Aorta (tissue), 5 donors: ENCODE data around the gene TMPRSS11A. TPM values are rescaled to one million over a fixed set of nuclear protein-coding genes. Genes with fewer than 3 reads are reported as not detected.

Source experiments
- ATAC-seq: fragments of 200-7000 bp; cut with Tn5 transposase; one replicate; pipeline ENCODE4 v1.9.1; 2022; ENCODE audit warnings: moderate library complexity; ENCODE audit not compliant: low FRiP score
- DNase-seq, 2 donors: peaks; one replicate each; pipeline ENCODE4 v3.0.0-alpha.2; 2020
- H3K27ac ChIP-seq, 2 donors: one replicate each; pipeline ENCODE4 v1.5.1; 2013; ENCODE audit warnings: low read length in 2 of 2, mild to moderate bottlenecking in 2 of 2, moderate library complexity in 2 of 2, control low read depth in 1 of 2, inconsistent platforms in 1 of 2, low read depth in 1 of 2
- H3K27me3 ChIP-seq, 2 donors: one replicate each; pipeline ENCODE4 v1.6.1; 2013; ENCODE audit warnings: control low read depth in 1 of 2, low read length in 1 of 2, mild to moderate bottlenecking in 1 of 2, moderate library complexity in 1 of 2; ENCODE audit not compliant: insufficient read depth in 2 of 2, control insufficient read depth in 1 of 2
- H3K36me3 ChIP-seq, 2 donors: one replicate each; pipeline ENCODE4 v1.6.1; 2013; ENCODE audit warnings: control low read depth in 1 of 2, low read length in 1 of 2, mild to moderate bottlenecking in 1 of 2; ENCODE audit not compliant: insufficient read depth in 2 of 2, control insufficient read depth in 1 of 2
- H3K4me1 ChIP-seq, 2 donors: one replicate each; pipeline ENCODE4 v1.6.1; 2013; ENCODE audit warnings: low read length in 2 of 2, control low read depth in 1 of 2, mild to moderate bottlenecking in 1 of 2, moderate library complexity in 1 of 2; ENCODE audit not compliant: insufficient read depth in 2 of 2, control insufficient read depth in 1 of 2
- H3K4me3 ChIP-seq, 2 donors: one replicate each; pipeline ENCODE4 v1.5.1; 2013; ENCODE audit warnings: low read length in 2 of 2, control low read depth in 1 of 2, mild to moderate bottlenecking in 1 of 2
- H3K9me3 ChIP-seq: one replicate; pipeline ENCODE4 v1.6.1; 2013; ENCODE audit warnings: mild to moderate bottlenecking, low read length; ENCODE audit not compliant: control insufficient read depth
- WGBS, 2 donors: extraction: QIAGEN DNeasy Blood & Tissue Kit; methylation state at CpG; one replicate each; pipeline ENCODE4 v1.1.7; 2013; 5-methylcytosine and 5-hydroxymethylcytosine counted together
- intact Hi-C, 2 donors: fragments of 100-400 bp; cut with DNase I; formaldehyde crosslinking; loops; one replicate each; pipeline versions ENCODE4 v1.14.2 to v1.15.0; 2022
- polyA plus RNA-seq, 2 donors: library from polyadenylated mRNA; stranded (reverse); fragments of 200-250 nt; gene quantifications; one replicate each; pipeline ENCODE4 v1.2.3, GENCODE V29; 2013
- total RNA-seq, 2 donors: library from RNA; stranded (reverse); fragmentation: NEBNext Ultra II Directional; extraction: Animal tissue kit (Norgen Biotek cat#: 25700); gene quantifications; one replicate each; pipeline ENCODE4 v1.2.1, GENCODE V29; 2021
- donor health status: healthy with polysubstance abuse.
- donor health status: Bipolar disorder and iron deficiency.
- donor health status: DM: no; HTN: no; CAD: no.
- donor health status: DM: no; HTN: no; CAD: no.
- donor health status: DM: yes; HTN: yes; CAD: no.

The TMPRSS11A gene
- total and polyA plus RNA-seq, 4 donors, result 0.08 TPM; not detected in 3

DNA sequence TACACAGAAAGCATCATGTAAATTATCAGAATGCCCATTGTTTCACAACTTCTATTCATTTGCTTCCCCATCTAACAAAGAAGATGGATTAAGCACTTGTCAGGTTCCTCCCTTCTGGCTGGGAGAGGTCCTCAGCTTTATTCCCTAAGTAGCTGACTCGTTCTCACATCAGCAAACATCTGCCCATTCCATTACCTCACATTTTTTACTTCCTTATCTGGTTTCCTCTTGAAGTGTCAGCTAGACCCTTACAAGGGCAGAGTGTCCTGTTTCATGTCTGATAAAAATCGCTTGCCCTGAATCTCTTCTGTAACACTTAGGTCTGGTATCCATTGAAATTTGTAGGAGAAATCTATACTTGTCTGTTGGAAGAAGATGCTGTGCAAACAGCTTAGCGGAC, 34.7 kb downstream of the TMPRSS11A start:
- Histone ChIP-seq H3K4me3 (no peak overlapping the region), H3K27ac (no peak overlapping the region), H3K4me1 (no peaks in the 10 kb centered on the region), H3K9me3 (peaks cover 2% of the 10 kb centered on the region), H3K27me3 (no peaks in the 10 kb centered on the region), H3K36me3 (no peaks in the 10 kb centered on the region)
- 30 to 42% methylated on average over 3 of the region's 3 CpGs for WGBS, 2 donors
- intact Hi-C loops, result no loop called here
- DNase-seq (no peak), ATAC-seq (no peak)

GRCh38 chr4:67927251-67927650, 36.0 kb downstream of the TMPRSS11A start:
- H3K27me3 ChIP-seq, result no peaks in the 10 kb centered on the region
- no peak overlapping the region for H3K4me3 ChIP-seq
- H3K4me1 ChIP-seq, result peaks cover 0 to 2% of the 10 kb centered on the region in 2 donors
- H3K9me3 ChIP-seq, result peaks cover 2% of the 10 kb centered on the region
- H3K27ac ChIP-seq, result no peak overlapping the region
- intact Hi-C loops, result no loop called here
- H3K36me3 ChIP-seq, result no peaks in the 10 kb centered on the region
- ATAC-seq (no peak), DNase-seq (peak in 1 of 2 donors; percentile 31)
- WGBS, 2 donors, result 86 to 87% methylated on average over 3 of the region's 3 CpGs

DNA sequence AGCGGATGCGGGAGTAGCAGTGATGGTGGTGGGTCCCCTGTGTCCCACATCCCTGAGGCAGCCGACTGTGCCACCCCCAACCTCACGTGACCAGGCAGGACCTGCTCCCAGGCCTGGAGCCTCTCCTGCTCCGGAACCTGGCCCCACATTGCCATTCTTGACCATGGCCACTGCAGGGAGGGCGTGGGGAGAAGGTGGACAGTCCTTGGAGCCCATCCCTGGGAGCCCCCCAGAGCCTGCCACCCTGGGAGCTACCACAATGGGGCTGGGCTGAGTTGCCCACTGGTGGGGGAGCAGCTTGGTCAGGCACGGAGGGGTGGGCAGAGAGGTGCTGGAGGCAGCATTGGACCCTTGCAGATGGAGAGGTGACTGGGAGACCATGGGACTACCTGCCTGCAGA, 36.8 kb downstream of the TMPRSS11A start:
- Histone ChIP-seq H3K4me3 (no peak overlapping the region), H3K36me3 (no peaks in the 10 kb centered on the region), H3K4me1 (peaks cover 0 to 2% of the 10 kb centered on the region in 2 donors), H3K9me3 (peaks cover 2% of the 10 kb centered on the region), H3K27ac (no peak overlapping the region), H3K27me3 (no peaks in the 10 kb centered on the region)
- intact Hi-C loops, result no loop called here
- WGBS, 2 donors, result 92 to 94% methylated on average over 7 of the region's 7 CpGs
- DNase-seq (no peak), ATAC-seq (peak; percentile 36)

DNA sequence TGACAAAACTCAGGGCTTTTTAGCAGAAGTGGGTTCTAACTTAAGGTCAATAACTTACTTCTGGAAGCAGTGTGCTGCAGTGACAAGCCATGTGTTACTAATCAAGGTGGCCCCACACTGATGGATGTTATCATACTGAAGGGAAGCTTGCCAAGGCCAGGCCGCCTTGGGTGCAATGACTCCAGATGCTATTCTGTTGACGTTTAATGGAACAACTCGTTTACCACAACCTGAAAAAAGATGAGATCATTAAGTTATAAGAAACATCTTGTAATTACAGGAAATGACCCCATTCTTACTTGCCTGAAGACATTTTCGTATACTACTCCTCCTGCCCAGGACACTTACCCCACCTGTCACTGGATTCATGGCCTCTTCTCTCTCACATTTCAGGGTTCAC, 40.6 kb downstream of the TMPRSS11A start:
- H3K4me1 ChIP-seq, result peaks cover 0 to 2% of the 10 kb centered on the region in 2 donors
- DNase-seq (no peak), ATAC-seq (no peak)
- no peak overlapping the region for H3K27ac ChIP-seq
- H3K36me3 ChIP-seq, result no peaks in the 10 kb centered on the region
- H3K27me3 ChIP-seq, result no peaks in the 10 kb centered on the region
- 54 to 57% methylated on average over 4 of the region's 4 CpGs for WGBS, 2 donors
- intact Hi-C loops, result no loop called here
- peaks cover 2% of the 10 kb centered on the region for H3K9me3 ChIP-seq
- no peak overlapping the region for H3K4me3 ChIP-seq

DNA sequence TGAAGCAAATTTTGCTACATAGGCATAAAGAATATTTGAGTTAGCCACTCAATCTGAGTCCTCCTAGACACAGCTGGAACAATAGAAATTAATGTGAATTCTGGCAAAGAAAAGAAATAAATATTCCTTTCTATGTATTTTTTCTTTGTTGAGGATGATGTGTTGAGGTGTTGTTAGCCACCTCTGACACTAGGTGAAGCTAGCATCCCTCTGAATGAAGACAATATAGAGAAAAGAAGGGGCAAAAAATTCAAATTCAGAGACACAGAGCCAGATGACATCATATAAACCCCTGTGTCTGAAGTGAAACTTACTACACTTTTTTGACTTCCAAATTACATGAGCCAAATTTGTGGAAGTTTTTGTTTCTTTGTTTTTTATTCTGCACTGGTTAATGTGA, 44.9 kb downstream of the TMPRSS11A start:
- H3K9me3 ChIP-seq, result no peaks in the 10 kb centered on the region
- ATAC-seq (no peak), DNase-seq (no peak)
- intact Hi-C loops, result no loop called here
- no peak overlapping the region for H3K4me3 ChIP-seq
- no peaks in the 10 kb centered on the region for H3K36me3 ChIP-seq
- H3K27me3 ChIP-seq, result no peaks in the 10 kb centered on the region
- H3K4me1 ChIP-seq, result peaks cover 0 to 2% of the 10 kb centered on the region in 2 donors
- no peak overlapping the region for H3K27ac ChIP-seq

- H3K4me3 ChIP-seq, result no peak overlapping the region
- H3K27me3 ChIP-seq, result no peaks in the 10 kb centered on the region
- ATAC-seq (no peak), DNase-seq (no peak)
- 70% methylated on average over 5 of the region's 5 CpGs for WGBS, 2 donors
- no peaks in the 10 kb centered on the region for H3K4me1 ChIP-seq
- intact Hi-C loops, result no loop called here
- no peaks in the 10 kb centered on the region for H3K9me3 ChIP-seq
- H3K36me3 ChIP-seq, result no peaks in the 10 kb centered on the region
- H3K27ac ChIP-seq, result no peak overlapping the region
These were observed 47.8 kb downstream of the TMPRSS11A start for GRCh38 chr4:67915400-67915966.

- Histone ChIP-seq H3K4me3 (no peak overlapping the region), H3K27me3 (no peaks in the 10 kb centered on the region), H3K9me3 (no peaks in the 10 kb centered on the region), H3K27ac (no peak overlapping the region), H3K36me3 (no peaks in the 10 kb centered on the region), H3K4me1 (no peaks in the 10 kb centered on the region)
- no peak for ATAC-seq
- no peak for DNase-seq
- intact Hi-C loops, result no loop called here
- WGBS, 2 donors, result 73 to 74% methylated on average over 2 of the region's 2 CpGs
These were observed 51.2 kb downstream of the TMPRSS11A start for GRCh38 chr4:67912080-67912479.

GRCh38 chr4:67911638-67912037, 51.7 kb downstream of the TMPRSS11A start:
- intact Hi-C loops, result no loop called here
- 67 to 84% methylated on average over 3 of the region's 3 CpGs for WGBS, 2 donors
- no peaks in the 10 kb centered on the region for H3K36me3 ChIP-seq
- no peak overlapping the region for H3K27ac ChIP-seq
- H3K9me3 ChIP-seq, result no peaks in the 10 kb centered on the region
- no peaks in the 10 kb centered on the region for H3K4me1 ChIP-seq
- ATAC-seq (no peak), DNase-seq (no peak)
- H3K4me3 ChIP-seq, result no peak overlapping the region
- H3K27me3 ChIP-seq, result no peaks in the 10 kb centered on the region

- Histone ChIP-seq H3K9me3 (no peaks in the 10 kb centered on the region), H3K4me3 (no peak overlapping the region), H3K36me3 (no peaks in the 10 kb centered on the region), H3K27me3 (no peaks in the 10 kb centered on the region), H3K27ac (no peak overlapping the region), H3K4me1 (no peaks in the 10 kb centered on the region)
- DNase-seq (no peak), ATAC-seq (no peak)
- intact Hi-C loops, result no loop called here
- 67 to 73% methylated on average over 4 of the region's 4 CpGs for WGBS, 2 donors
These were observed 52.2 kb downstream of the TMPRSS11A start for GRCh38 chr4:67911141-67911540.
